HG03575 (cell line): ENCODE measurements around the gene ADAM10.

Experiments used
- ATAC-seq: cut with Tn5 transposase; IDR thresholded peaks from one replicate; pipeline ENCODE4 v1.9.1; 2021; ENCODE audit not compliant: unreplicated experiment, insufficient number of reproducible peaks, low FRiP score; ENCODE audit errors: extremely low read depth

Gene ADAM10

GRCh38 chr15:58549013-58549784 is 200.3 kb downstream of the ADAM10 start:
- ATAC-seq = no peak

DNA sequence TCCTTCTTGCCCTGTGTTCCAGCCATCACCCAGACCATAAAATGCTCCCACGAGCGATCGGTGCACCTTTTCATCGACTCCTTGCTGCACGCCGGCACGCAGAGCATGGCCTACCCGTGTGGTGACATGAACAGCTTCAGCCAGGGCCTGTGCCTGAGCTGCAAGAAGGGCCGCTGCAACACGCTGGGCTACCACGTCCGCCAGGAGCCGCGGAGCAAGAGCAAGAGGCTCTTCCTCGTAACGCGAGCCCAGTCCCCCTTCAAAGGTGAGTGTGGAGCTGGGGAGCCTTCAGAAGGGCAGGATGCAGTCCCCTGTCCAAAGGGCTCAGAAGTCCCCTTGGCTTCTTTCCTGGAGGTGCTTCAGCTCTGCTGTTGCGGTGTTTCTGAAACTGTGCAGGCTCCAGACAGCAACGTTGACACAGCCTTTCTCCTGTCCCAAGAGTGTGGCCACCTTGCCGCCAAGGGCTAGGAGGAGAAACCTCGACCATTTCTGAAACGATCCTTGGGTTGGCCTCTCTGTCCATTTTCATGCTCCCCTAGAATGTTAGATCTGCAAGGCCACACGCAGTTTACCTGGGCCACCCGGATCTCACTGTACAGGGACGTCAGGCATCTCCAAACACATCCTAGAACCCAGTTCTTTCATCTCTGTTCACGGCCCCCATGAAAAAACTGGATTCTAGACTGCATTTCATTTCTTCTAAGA is 201.0 kb downstream of the ADAM10 start:
- ATAC-seq = no peak

DNA sequence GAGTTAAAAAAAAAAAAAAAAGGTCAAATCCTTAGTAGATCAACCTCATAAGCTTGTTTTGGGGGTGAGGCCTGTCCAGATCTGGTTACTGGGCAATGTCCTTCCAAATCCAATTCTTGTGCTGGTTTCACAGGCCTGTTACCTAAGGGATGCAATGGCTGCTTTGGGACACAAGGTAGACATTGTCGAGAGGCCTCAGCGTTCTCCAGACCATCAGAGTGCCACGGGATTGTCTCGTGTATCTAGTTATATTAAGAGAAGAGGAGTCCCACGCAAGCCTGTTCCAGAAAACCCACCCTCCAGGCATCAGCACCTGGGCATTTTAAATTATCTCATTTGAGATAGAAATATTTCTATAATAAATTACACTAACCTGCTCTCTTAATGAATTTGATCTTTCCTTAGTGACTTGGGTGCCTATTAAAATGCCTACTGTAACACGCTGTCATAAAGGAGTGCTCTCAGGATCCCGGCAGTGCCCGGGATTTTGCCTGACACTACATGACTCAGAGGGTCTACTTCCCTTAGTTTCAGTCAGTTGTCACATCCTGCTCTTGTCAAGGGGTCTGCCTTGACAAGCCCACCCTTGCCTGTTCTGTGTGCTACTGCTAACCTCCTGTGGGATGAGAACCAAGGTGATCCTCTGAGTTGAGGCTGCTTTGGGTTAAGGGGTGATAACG is 201.7 kb downstream of the ADAM10 start:
- no peak for ATAC-seq

DNA sequence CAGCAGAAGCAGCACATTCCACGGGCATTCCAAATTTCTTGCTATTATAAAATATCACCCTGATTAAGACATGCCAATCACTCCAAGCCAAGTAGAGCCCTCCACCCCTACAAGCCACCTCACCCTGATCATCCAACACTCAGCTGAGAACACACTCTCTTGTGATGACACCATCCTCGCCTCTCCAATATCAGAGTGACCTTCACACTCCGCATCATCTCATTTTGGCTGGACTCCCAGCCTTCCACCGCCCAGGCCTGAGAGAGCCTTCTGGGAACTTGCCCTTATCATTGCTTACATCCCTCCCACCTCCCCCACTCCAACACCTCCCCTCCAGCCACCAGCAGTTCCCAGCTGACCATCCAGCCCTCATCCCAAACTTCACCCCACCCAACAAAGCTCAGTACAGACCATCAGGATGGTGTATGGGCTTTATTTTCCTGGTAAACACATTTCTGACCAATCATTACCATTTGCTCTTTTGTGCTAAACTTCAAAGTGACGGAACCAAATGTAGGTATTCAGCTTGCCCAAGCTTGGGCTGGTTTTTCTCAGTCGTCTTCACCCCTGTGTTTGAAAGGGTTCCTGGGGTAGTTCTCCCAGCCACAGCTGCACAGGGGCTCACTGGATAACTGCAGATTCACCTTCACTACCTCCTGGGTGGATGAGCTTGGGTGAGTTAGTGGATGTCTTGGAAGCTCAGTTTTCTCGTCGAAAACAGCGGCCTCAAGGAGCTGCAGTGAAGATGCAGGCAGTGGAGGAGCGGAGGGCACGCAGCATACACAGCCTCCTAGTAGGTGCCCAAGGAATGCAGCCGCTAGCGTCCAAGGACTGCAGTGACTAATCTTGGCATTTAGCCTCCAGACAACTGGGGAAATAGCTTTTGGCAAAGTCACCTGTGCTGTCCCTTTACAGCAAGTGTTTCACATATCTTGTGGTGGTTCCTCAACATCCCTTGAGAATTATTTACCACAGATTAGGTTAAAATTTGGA is 202.6 kb downstream of the ADAM10 start:
- ATAC-seq = no peak

DNA sequence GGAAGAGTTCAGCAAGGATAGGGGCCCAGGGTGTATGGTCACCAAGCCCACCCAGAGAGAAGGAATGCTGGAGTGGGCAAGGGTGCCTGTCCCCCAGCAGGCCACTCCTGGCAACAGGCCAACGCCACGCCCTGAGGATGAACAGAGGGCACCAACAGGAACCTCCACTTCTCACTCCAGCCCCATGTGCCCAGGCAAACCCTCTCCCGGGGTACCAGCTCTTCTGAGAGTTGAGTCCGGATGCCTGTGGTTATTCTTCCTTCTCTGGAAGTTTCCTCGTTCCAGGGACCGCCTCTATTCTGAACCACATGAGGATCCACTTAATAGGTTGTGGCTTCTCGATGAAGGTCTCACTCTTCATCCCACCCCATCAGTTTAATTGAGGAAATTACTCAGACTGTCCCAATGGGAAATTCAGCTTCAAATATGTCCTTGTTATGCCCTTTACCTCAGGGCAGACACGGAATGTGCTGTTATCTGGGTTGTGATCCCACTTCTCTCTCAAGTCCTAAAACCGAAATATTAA is 203.4 kb downstream of the ADAM10 start:
- ATAC-seq = no peak

DNA sequence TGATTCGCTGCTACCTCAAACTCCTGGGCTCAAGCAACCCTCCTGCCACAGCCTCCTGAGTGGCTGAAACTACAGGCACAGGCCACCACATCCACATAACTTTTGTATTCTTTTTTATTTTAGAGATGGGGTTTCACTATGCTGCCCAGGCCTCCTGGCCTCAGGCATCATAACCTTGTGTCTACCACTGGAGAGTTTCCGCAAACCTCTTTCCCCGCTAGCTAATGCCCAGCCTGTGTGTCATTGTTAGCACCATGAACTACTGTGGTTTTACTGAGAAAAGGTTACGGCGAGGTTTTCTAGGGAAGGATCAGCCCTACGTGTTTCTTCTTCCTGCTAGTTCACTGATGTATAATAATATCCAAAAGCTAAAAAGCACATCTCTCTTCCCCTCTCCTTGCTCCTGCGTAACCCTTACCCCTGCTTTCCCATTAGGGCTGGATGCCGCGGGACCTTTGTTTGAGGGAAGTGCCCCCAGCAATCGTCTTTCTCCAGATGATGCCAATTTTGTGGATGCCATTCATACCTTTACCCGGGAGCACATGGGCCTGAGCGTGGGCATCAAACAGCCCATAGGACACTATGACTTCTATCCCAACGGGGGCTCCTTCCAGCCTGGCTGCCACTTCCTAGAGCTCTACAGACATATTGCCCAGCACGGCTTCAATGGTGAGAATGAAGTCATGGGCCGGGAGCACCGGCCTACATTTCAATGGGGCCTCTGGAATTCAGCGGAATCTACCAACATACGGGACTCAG is 204.0 kb downstream of the ADAM10 start:
- no peak for ATAC-seq

- ATAC-seq = no peak
These were observed 204.8 kb downstream of the ADAM10 start for GRCh38 chr15:58544756-58545155.

- no peak for ATAC-seq
These were observed 205.7 kb downstream of the ADAM10 start for GRCh38 chr15:58543664-58544335.

DNA sequence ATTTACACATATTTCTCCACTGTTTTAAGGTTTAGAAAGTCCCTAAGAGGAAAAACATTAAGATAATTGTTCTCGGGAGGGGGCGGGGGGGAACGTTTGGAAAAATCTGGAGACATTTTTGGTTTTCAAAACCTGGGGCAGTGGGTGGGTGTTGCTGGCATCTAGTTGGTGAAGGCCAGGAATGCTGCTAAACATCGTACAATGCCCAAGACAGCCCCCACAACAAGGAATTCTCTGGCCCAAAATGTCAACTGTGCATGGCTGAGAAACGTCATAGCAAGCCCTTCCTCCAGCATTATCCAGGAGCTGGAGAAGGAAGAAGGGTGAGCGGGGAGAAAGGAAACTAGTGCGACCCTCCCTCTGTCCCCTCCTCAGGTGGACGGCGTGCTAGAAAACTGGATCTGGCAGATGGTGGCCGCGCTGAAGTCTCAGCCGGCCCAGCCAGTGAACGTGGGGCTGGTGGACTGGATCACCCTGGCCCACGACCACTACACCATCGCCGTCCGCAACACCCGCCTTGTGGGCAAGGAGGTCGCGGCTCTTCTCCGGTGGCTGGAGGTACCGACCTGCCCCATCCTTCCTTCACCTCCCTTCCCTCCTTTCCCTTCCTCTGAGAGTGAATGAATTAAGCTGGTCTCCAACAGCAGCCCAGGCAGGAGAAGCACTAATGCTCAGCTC is 208.0 kb downstream of the ADAM10 start:
- no peak for ATAC-seq

GRCh38 chr15:58539548-58539947 is 210.0 kb downstream of the ADAM10 start:
- ATAC-seq = no peak

- no peak for ATAC-seq
These were observed 210.6 kb downstream of the ADAM10 start for GRCh38 chr15:58538901-58539300.
